ENCODE data around the gene FSTL4. TPM values are rescaled to one million over a fixed set of nuclear protein-coding genes. Genes with fewer than 3 reads are reported as not detected.

FSTL4 gene
- polyA plus RNA-seq, 1 donor (not counting 4 experiments of a cell fraction or from before 2014, with no cell fraction given), result 1.7 TPM

- H3K4me2 ChIP-seq (ENCODE audit: control insufficient read depth, extremely low read depth, insufficient read depth, low read depth, low read length), result no peak overlapping the region
- FAIRE-seq, result no peak
- H3K36me3 ChIP-seq (ENCODE audit: control insufficient read depth in 2 of 2, extremely low read depth in 1 of 2, insufficient read depth in 2 of 2, low read length in 2 of 2), result no peaks in the 10 kb centered on the region
- no peak for DNase-seq (ENCODE audit: low read depth, low spot score)
- no peaks in the 10 kb centered on the region for H4K20me1 ChIP-seq (ENCODE audit: control insufficient read depth, extremely low read depth, insufficient read depth, low read length)
- no peaks in the 10 kb centered on the region for H3K9me3 ChIP-seq (ENCODE audit: control insufficient read depth, low read depth, low read length)
- no peak overlapping the region for H2AFZ ChIP-seq (ENCODE audit: control insufficient read depth, low read length)
- no peaks in the 10 kb centered on the region for H3K4me1 ChIP-seq (ENCODE audit: control insufficient read depth, extremely low read depth, insufficient read depth, low read length)
- dilution Hi-C loops (cut with MboI; ENCODE audit: extremely low pct_ligation_motif_present, low sequenced_read_pairs), result no loop called here
- H3K79me2 ChIP-seq (ENCODE audit: control insufficient read depth, insufficient read depth, low read length), result no peaks in the 10 kb centered on the region
- H3K9ac ChIP-seq (ENCODE audit: control insufficient read depth, extremely low read depth, insufficient read depth, low read length), result no peak overlapping the region
- H3K9me1 ChIP-seq (ENCODE audit: control insufficient read depth, extremely low read depth, insufficient read depth, low read length), result no peaks in the 10 kb centered on the region
- H3K4me3 ChIP-seq (ENCODE audit: control insufficient read depth in 2 of 3, extremely low read depth in 1 of 3, insufficient read depth in 2 of 3, low read depth in 1 of 3, low read length in 3 of 3), result no peak overlapping the region
- H3K27me3 ChIP-seq (ENCODE audit: control insufficient read depth, extremely low read depth, insufficient read depth, low read length), result no peaks in the 10 kb centered on the region
- H3K27ac ChIP-seq (ENCODE audit: control insufficient read depth, insufficient read depth, low read length), result no peak overlapping the region
- no peak for TF ChIP-seq EZH2 (IDR thresholded peaks at IDR 0.05; ENCODE audit: low read length)
- no peak for TF ChIP-seq CTCF (optimal IDR thresholded peaks at IDR 0.05 in 1 of 3, IDR thresholded peaks at IDR 0.05 in 1 of 3, conservative IDR thresholded peaks at IDR 0.05 in 1 of 3; ENCODE audit: extremely low read depth in 1 of 3, insufficient read depth in 2 of 3, low read length in 3 of 3)
Observed at GRCh38 chr5:133639850-133640528, 27.6 kb upstream of the FSTL4 start.

GRCh38 chr5:133638436-133638835, 26.1 kb upstream of the FSTL4 start:
- H3K27ac ChIP-seq (ENCODE audit: control insufficient read depth, insufficient read depth, low read length), result no peak overlapping the region
- no peak for TF ChIP-seq CTCF (optimal IDR thresholded peaks at IDR 0.05 in 1 of 3, IDR thresholded peaks at IDR 0.05 in 1 of 3, conservative IDR thresholded peaks at IDR 0.05 in 1 of 3; ENCODE audit: extremely low read depth in 1 of 3, insufficient read depth in 2 of 3, low read length in 3 of 3)
- H4K20me1 ChIP-seq (ENCODE audit: control insufficient read depth, extremely low read depth, insufficient read depth, low read length), result no peaks in the 10 kb centered on the region
- H3K4me1 ChIP-seq (ENCODE audit: control insufficient read depth, extremely low read depth, insufficient read depth, low read length), result no peaks in the 10 kb centered on the region
- H3K9ac ChIP-seq (ENCODE audit: control insufficient read depth, extremely low read depth, insufficient read depth, low read length), result no peak overlapping the region
- no peaks in the 10 kb centered on the region for H3K36me3 ChIP-seq (ENCODE audit: control insufficient read depth in 2 of 2, extremely low read depth in 1 of 2, insufficient read depth in 2 of 2, low read length in 2 of 2)
- no peak overlapping the region for H3K4me3 ChIP-seq (ENCODE audit: control insufficient read depth in 2 of 3, extremely low read depth in 1 of 3, insufficient read depth in 2 of 3, low read depth in 1 of 3, low read length in 3 of 3)
- no peaks in the 10 kb centered on the region for H3K27me3 ChIP-seq (ENCODE audit: control insufficient read depth, extremely low read depth, insufficient read depth, low read length)
- no peak overlapping the region for H2AFZ ChIP-seq (ENCODE audit: control insufficient read depth, low read length)
- H3K79me2 ChIP-seq (ENCODE audit: control insufficient read depth, insufficient read depth, low read length), result no peaks in the 10 kb centered on the region
- dilution Hi-C loops (cut with MboI; ENCODE audit: extremely low pct_ligation_motif_present, low sequenced_read_pairs), result no loop called here
- FAIRE-seq (no peak), DNase-seq (ENCODE audit: low read depth, low spot score) (no peak)
- no peak overlapping the region for H3K4me2 ChIP-seq (ENCODE audit: control insufficient read depth, extremely low read depth, insufficient read depth, low read depth, low read length)
- no peaks in the 10 kb centered on the region for H3K9me3 ChIP-seq (ENCODE audit: control insufficient read depth, low read depth, low read length)
- H3K9me1 ChIP-seq (ENCODE audit: control insufficient read depth, extremely low read depth, insufficient read depth, low read length), result no peaks in the 10 kb centered on the region

Measured in keratinocyte (primary cell).